Lower leg skin (tissue), 3 donors: Measurements from ENCODE around the gene FRMD1.

Source experiments
- POLR2A ChIP-seq, 2 donors: fragments of 450-650 bp; IDR thresholded peaks; one replicate each; pipeline ENCODE4 v1.6.1; 2016 to 2017; ENCODE audit warnings: antibody characterized with exemption in 2 of 2, mild to moderate bottlenecking in 1 of 2, moderate library complexity in 1 of 2
- TF ChIP-seq, protein P1 (sequence below), 3 donors: fragments of 450-650 bp; IDR thresholded peaks; one replicate each; pipeline ENCODE4 v1.5.1; 2016; ENCODE audit warnings: antibody characterized with exemption in 3 of 3, mild to moderate bottlenecking in 3 of 3, moderate library complexity in 2 of 3

DNA sequence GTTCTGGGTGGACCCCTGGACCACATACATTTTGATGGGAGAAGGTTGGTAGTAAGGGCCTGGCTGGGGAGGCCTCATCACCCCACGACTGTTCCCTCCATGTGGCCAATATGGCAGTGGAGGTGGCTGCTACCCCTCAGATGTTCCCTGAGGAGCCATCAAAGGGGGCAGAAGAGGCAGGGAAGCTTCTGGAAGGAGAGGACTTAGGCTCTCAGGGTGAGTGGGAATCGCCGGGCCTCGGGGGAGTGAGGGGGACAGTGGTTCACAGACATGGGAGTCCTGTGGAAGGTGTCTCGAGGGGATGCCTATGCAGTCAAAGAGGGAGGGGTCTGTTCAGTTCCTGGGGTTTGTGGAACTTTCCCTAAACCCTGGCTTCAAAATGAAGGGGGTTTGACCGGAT, 32.9 kb upstream of the FRMD1 start:
- TF ChIP-seq, protein P1, sequence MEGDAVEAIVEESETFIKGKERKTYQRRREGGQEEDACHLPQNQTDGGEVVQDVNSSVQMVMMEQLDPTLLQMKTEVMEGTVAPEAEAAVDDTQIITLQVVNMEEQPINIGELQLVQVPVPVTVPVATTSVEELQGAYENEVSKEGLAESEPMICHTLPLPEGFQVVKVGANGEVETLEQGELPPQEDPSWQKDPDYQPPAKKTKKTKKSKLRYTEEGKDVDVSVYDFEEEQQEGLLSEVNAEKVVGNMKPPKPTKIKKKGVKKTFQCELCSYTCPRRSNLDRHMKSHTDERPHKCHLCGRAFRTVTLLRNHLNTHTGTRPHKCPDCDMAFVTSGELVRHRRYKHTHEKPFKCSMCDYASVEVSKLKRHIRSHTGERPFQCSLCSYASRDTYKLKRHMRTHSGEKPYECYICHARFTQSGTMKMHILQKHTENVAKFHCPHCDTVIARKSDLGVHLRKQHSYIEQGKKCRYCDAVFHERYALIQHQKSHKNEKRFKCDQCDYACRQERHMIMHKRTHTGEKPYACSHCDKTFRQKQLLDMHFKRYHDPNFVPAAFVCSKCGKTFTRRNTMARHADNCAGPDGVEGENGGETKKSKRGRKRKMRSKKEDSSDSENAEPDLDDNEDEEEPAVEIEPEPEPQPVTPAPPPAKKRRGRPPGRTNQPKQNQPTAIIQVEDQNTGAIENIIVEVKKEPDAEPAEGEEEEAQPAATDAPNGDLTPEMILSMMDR (IDR thresholded peaks at IDR 0.05) = no peak
- no peak for TF ChIP-seq POLR2A (IDR thresholded peaks at IDR 0.05)
